IMR-90 (cell line): ENCODE data around the gene MSH6. TPM values are rescaled to one million over a fixed set of nuclear protein-coding genes. Genes with fewer than 3 reads are reported as not detected.
A peak's percentile ranks its signal among the peaks of the same experiment; 100 is the strongest.

ENCODE experiments used
- ATAC-seq: fragments of 200-7000 bp; cut with Tn5 transposase; 2 replicates; pipeline ENCODE4 v1.9.1; 2020; ENCODE audit warnings: low read depth, mild to moderate bottlenecking, moderate library complexity
- BruUV-seq: library from RNA; stranded (reverse); fragments of 400-500 nt; replicated peaks from 2 replicates; lab custom pipeline; 2021; lab: Mats Ljungman, UMichigan
- CTCF ChIA-PET: fragments of 300-600 bp; formaldehyde crosslinking; extraction: SDS; loops from one replicate; lab custom pipeline; 2021; ENCODE audit warnings: antibody characterized with exemption; lab: Yijun Ruan, JAX
- POLR2A ChIA-PET: fragments of 300-600 bp; sonication (Branson Sonifier 250); formaldehyde crosslinking; loops from one replicate; lab custom pipeline; 2022; ENCODE audit warnings: antibody characterized with exemption; ENCODE audit not compliant: unreplicated experiment; lab: Charles Lee
- DNase-seq: peaks from one replicate; pipeline ENCODE4 v3.0.0; 2013
- H2AFZ ChIP-seq: replicated peaks from 2 replicates; pipeline ENCODE3; 2013; ENCODE audit warnings: low read length, mild to moderate bottlenecking; ENCODE audit not compliant: poor library complexity
- H2AK5ac ChIP-seq: 2 replicates; pipeline ENCODE4 v1.6.1; 2013; ENCODE audit warnings: low read depth, low read length, inconsistent platforms
- H2AK9ac ChIP-seq: replicated peaks from 2 replicates; pipeline ENCODE3; 2013; ENCODE audit warnings: mild to moderate bottlenecking, low read depth, low read length, moderate library complexity; ENCODE audit not compliant: poor library complexity
- H2BK120ac ChIP-seq: 2 replicates; pipeline ENCODE4 v1.6.1; 2013; ENCODE audit warnings: low read depth, low read length, inconsistent platforms
- H2BK15ac ChIP-seq: 3 replicates; pipeline ENCODE4 v1.6.1; 2013; ENCODE audit warnings: low read depth, low read length, inconsistent platforms
- H2BK20ac ChIP-seq: 2 replicates; pipeline ENCODE4 v1.6.1; 2013; ENCODE audit warnings: low read depth, mild to moderate bottlenecking, inconsistent platforms, low read length, moderate library complexity
- H2BK5ac ChIP-seq: 2 replicates; pipeline ENCODE4 v1.6.1; 2013; ENCODE audit warnings: mild to moderate bottlenecking, low read depth, low read length, inconsistent platforms; ENCODE audit not compliant: poor library complexity, severe bottlenecking
- H3K14ac ChIP-seq: replicated peaks from 2 replicates; pipeline ENCODE4 v1.6.1; 2013; ENCODE audit warnings: low read depth, low read length, inconsistent platforms
- H3K18ac ChIP-seq: 2 replicates; pipeline ENCODE4 v1.6.1; 2013; ENCODE audit warnings: low read depth, low read length, control low read depth
- H3K23ac ChIP-seq: 2 replicates; pipeline ENCODE4 v1.6.1; 2013; ENCODE audit warnings: low read depth, low read length, inconsistent platforms
- H3K27ac ChIP-seq: 2 replicates; pipeline ENCODE4 v1.5.1; 2013; ENCODE audit warnings: mild to moderate bottlenecking, control low read depth, low read length; ENCODE audit not compliant: insufficient read depth
- H3K27me3 ChIP-seq: 2 replicates; pipeline ENCODE4 v1.6.1; 2013; ENCODE audit warnings: low read length; ENCODE audit not compliant: control insufficient read depth, insufficient read depth
- H3K36me3 ChIP-seq: 2 replicates; pipeline ENCODE4 v1.6.1; 2013; ENCODE audit warnings: low read length, mixed read lengths; ENCODE audit not compliant: control insufficient read depth, insufficient read depth
- H3K4ac ChIP-seq: 2 replicates; pipeline ENCODE4 v1.6.1; 2013; ENCODE audit warnings: low read depth, low read length, inconsistent platforms
- H3K4me1 ChIP-seq: 2 replicates; pipeline ENCODE4 v1.6.1; 2013; ENCODE audit warnings: low read length, mixed read lengths; ENCODE audit not compliant: control insufficient read depth, insufficient read depth
- H3K4me2 ChIP-seq: 2 replicates; pipeline ENCODE4 v1.6.1; 2013; ENCODE audit warnings: low read depth, mild to moderate bottlenecking, control low read depth, low read length, moderate library complexity
- H3K4me3 ChIP-seq: 2 replicates; pipeline ENCODE4 v1.5.1; 2013; ENCODE audit warnings: low read depth, mild to moderate bottlenecking, control low read depth, low read length, moderate library complexity; ENCODE audit not compliant: insufficient read depth
- H3K56ac ChIP-seq: 2 replicates; pipeline ENCODE4 v1.6.1; 2013; ENCODE audit warnings: low read length, inconsistent platforms; ENCODE audit not compliant: insufficient read depth; ENCODE audit errors: extremely low read depth
- H3K79me1 ChIP-seq, 2 experiments: 2 replicates each; pipeline ENCODE4 v1.6.1; 2013; ENCODE audit warnings: low read length in 2 of 2, inconsistent platforms in 1 of 2, low read depth in 1 of 2
- H3K9ac ChIP-seq: 2 replicates; pipeline ENCODE4 v1.6.1; 2013; ENCODE audit warnings: low read depth, low read length, control low read depth
- H3K9me1 ChIP-seq: 2 replicates; pipeline ENCODE4 v1.6.1; 2013; ENCODE audit warnings: low read length, inconsistent platforms; ENCODE audit not compliant: insufficient read depth
- H3K9me3 ChIP-seq: 2 replicates; pipeline ENCODE4 v1.6.1; 2013; ENCODE audit warnings: low read length; ENCODE audit not compliant: control insufficient read depth, insufficient read depth
- H4K20me1 ChIP-seq: 2 replicates; pipeline ENCODE4 v1.6.1; 2013; ENCODE audit warnings: low read length, inconsistent platforms; ENCODE audit not compliant: insufficient read depth
- H4K5ac ChIP-seq: 2 replicates; pipeline ENCODE4 v1.6.1; 2013; ENCODE audit warnings: mild to moderate bottlenecking, low read depth, low read length, control low read depth
- H4K8ac ChIP-seq, 2 experiments: 2 replicates each; pipeline ENCODE4 v1.6.1; 2013; ENCODE audit warnings: low read depth in 2 of 2, low read length in 2 of 2, control low read depth in 1 of 2, inconsistent platforms in 1 of 2
- H4K91ac ChIP-seq: 2 replicates; pipeline ENCODE4 v1.6.1; 2013; ENCODE audit warnings: low read depth, low read length, inconsistent platforms; ENCODE audit not compliant: insufficient read depth
- CEBPB ChIP-seq: IDR thresholded peaks from 2 replicates; pipeline ENCODE4 v1.6.1; 2012; ENCODE audit warnings: low read depth, low read length, improper control_type of control experiment
- CHD1 ChIP-seq: IDR thresholded peaks from 2 replicates; pipeline ENCODE4 v1.6.1; 2012; ENCODE audit warnings: low read depth, low read length, improper control_type of control experiment
- MAFK ChIP-seq: IDR thresholded peaks from 2 replicates; pipeline ENCODE4 v1.6.1; 2012; ENCODE audit warnings: low read depth, low read length, improper control_type of control experiment
- POLR2A ChIP-seq: IDR thresholded peaks from 2 replicates; pipeline ENCODE4 v1.6.1; 2012; ENCODE audit warnings: mild to moderate bottlenecking, low read depth, low read length
- RAD21 ChIP-seq: IDR thresholded peaks from 2 replicates; pipeline ENCODE4 v1.6.1; 2012; ENCODE audit warnings: low read length, improper control_type of control experiment
- RFX5 ChIP-seq: IDR thresholded peaks from 2 replicates; pipeline ENCODE4 v1.8.0; 2012; ENCODE audit warnings: low read depth, mild to moderate bottlenecking, low read length, moderate library complexity
- SMC3 ChIP-seq: fragments of 150-350 bp; IDR thresholded peaks from 2 replicates; pipeline ENCODE4 v1.6.1; 2016; ENCODE audit warnings: low read depth, mild to moderate bottlenecking, antibody characterized with exemption, low read length, moderate library complexity
- WGBS, 2 experiments: methylation state at CpG; one replicate each; pipeline versions ENCODE4 v1.1.5 to v1.1.7; 2013; ENCODE audit warnings: missing lambda C conversion rate in 2 of 2; ENCODE audit not compliant: insufficient read length in 1 of 2; ENCODE audit errors: extremely low coverage in 2 of 2; 5-methylcytosine and 5-hydroxymethylcytosine counted together
- dilution Hi-C: fragments of 300-500 bp; cut with HindIII; formaldehyde crosslinking; loops from one replicate; pipeline ENCODE4 v1.14.3; 2018; ENCODE audit warnings: low sequenced_read_pairs; ENCODE audit not compliant: unreplicated experiment
- in situ Hi-C: fragments of 300-500 bp; cut with MboI; formaldehyde crosslinking; loops from 3 replicates; pipeline ENCODE4 v1.14.3; 2019; ENCODE audit warnings: low sequenced_read_pairs, inconsistent platforms, mixed read lengths
- intact Hi-C: fragments of 100-400 bp; cut with micrococcal nuclease; formaldehyde crosslinking; loops from 2 replicates; pipeline ENCODE4 v1.10.0; 2022
- polyA plus RNA-seq, 3 experiments: library from polyadenylated mRNA; depleted of rRNA; stranded (reverse); fragments of >200 nt; gene quantifications; 2 replicates each; pipeline ENCODE4 v1.2.3, GENCODE V29; 2012; ENCODE audit warnings: low replicate concordance in 1 of 3
- total RNA-seq: library from RNA; depleted of rRNA; stranded (reverse); fragments of >200 nt; gene quantifications from 2 replicates; pipeline ENCODE4 v1.2.3, GENCODE V29; 2012
- TF ChIP-seq, protein P1 (sequence below): fragments of 150-350 bp; IDR thresholded peaks from 2 replicates; pipeline ENCODE4 v1.6.1; 2016; ENCODE audit warnings: low read depth, mild to moderate bottlenecking, low read length, moderate library complexity, borderline replicate concordance
- TF ChIP-seq, protein P2 (sequence below): fragments of 150-350 bp; IDR thresholded peaks from 2 replicates; pipeline ENCODE4 v1.6.1; 2017; ENCODE audit warnings: mild to moderate bottlenecking, antibody characterized with exemption, low read length, low read depth
- TF ChIP-seq, protein P3 (sequence below): conservative IDR thresholded peaks from 2 replicates; pipeline ENCODE4 v1.5.1; 2012; ENCODE audit warnings: mild to moderate bottlenecking, low read depth, low read length, improper control_type of control experiment

Gene MSH6
- total and polyA plus RNA-seq, 2 of the 4 experiments (the other 2 are of a cell fraction) = 17.1 to 48.9 TPM

- Histone ChIP-seq H3K56ac (no peak overlapping the region), H3K9me3 (peaks cover 6% of the 10 kb centered on the region), H2BK20ac (no peak overlapping the region), H2AK5ac (no peak overlapping the region; the same call in 1 of the 2 replicates), H3K27me3 (peaks cover 8% of the 10 kb centered on the region; the same call in 1 of the 2 replicates), H3K23ac (no peak overlapping the region), H2BK15ac (no peak overlapping the region), H2AK9ac (peak overlapping the region; percentile 58), H3K4ac (no peak overlapping the region), H3K18ac (no peak overlapping the region), H2BK120ac (no peak overlapping the region), H3K4me3 (peak overlapping the region; percentile 49; the same call in 1 of the 2 replicates), H4K20me1 (no peaks in the 10 kb centered on the region), H3K4me1 (peaks cover 2% of the 10 kb centered on the region; the same call in 1 of the 2 replicates), H3K36me3 (no peaks in the 10 kb centered on the region), H3K14ac (0 out of 2 replicates have a peak overlapping the region, but pooled peaks have one; percentile 46), H4K8ac (no peak overlapping the region), H4K91ac (no peak overlapping the region), H3K79me1 (no peaks in the 10 kb centered on the region), H3K4me2 (peak overlapping the region; percentile 100), H2BK5ac (no peak overlapping the region), H3K9me1 (no peaks in the 10 kb centered on the region), H4K5ac (no peak overlapping the region), H3K9ac (no peak overlapping the region), H2AFZ (peak overlapping the region; percentile 95), H3K27ac (no peak overlapping the region)
- in situ Hi-C loops (loop anchor here (5.0 kb wide), 2 partner anchors 331 to 431 kb away; no protein-coding TSS in a partner anchor), intact Hi-C loops (loop anchor here (1.0 to 5.0 kb wide), 4 partner anchors 331 to 433 kb away; no protein-coding TSS in a partner anchor), dilution Hi-C loops (no loop called here)
- TF ChIP-seq RAD21 (peak; percentile 95), MAFK (no peak), SMC3 (peak; percentile 90), RFX5 (no peak), POLR2A (0 out of 2 replicates have a peak, but pooled peaks have one; percentile 29), CHD1 (no peak; the same call in 1 of the 2 replicates), CEBPB (no peak)
- TF ChIP-seq, protein P1, sequence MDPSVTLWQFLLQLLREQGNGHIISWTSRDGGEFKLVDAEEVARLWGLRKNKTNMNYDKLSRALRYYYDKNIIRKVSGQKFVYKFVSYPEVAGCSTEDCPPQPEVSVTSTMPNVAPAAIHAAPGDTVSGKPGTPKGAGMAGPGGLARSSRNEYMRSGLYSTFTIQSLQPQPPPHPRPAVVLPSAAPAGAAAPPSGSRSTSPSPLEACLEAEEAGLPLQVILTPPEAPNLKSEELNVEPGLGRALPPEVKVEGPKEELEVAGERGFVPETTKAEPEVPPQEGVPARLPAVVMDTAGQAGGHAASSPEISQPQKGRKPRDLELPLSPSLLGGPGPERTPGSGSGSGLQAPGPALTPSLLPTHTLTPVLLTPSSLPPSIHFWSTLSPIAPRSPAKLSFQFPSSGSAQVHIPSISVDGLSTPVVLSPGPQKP = no peak
- TF ChIP-seq, protein P2, sequence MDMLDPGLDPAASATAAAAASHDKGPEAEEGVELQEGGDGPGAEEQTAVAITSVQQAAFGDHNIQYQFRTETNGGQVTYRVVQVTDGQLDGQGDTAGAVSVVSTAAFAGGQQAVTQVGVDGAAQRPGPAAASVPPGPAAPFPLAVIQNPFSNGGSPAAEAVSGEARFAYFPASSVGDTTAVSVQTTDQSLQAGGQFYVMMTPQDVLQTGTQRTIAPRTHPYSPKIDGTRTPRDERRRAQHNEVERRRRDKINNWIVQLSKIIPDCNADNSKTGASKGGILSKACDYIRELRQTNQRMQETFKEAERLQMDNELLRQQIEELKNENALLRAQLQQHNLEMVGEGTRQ = no peak
- TF ChIP-seq, protein P3, sequence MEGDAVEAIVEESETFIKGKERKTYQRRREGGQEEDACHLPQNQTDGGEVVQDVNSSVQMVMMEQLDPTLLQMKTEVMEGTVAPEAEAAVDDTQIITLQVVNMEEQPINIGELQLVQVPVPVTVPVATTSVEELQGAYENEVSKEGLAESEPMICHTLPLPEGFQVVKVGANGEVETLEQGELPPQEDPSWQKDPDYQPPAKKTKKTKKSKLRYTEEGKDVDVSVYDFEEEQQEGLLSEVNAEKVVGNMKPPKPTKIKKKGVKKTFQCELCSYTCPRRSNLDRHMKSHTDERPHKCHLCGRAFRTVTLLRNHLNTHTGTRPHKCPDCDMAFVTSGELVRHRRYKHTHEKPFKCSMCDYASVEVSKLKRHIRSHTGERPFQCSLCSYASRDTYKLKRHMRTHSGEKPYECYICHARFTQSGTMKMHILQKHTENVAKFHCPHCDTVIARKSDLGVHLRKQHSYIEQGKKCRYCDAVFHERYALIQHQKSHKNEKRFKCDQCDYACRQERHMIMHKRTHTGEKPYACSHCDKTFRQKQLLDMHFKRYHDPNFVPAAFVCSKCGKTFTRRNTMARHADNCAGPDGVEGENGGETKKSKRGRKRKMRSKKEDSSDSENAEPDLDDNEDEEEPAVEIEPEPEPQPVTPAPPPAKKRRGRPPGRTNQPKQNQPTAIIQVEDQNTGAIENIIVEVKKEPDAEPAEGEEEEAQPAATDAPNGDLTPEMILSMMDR = peak; percentile 92
- ChIA-PET POLR2A (no interaction called here), CTCF (interaction anchor here (0.6 to 4.9 kb wide), 14 partner anchors 12 to 1243 kb away, joined by 3 to 39 read pairs (median 4); partner anchors contain the start of gene MSH6)
- ATAC-seq = peak; percentile 91
- no TSS peak for BruUV-seq
- WGBS, 2 experiments = 15% methylated on average over 17 of the region's 28 CpGs; no CpG with 5 or more reads in 1 of the 2 experiments
- peak; percentile 30 for DNase-seq
Observed at GRCh38 chr2:47767880-47768609, 14.9 kb upstream of the MSH6 start.
